NCI-H2196 treated with DMSO at 0.1 percent for 48 hours (cell line): ENCODE measurements around the gene ENKUR.
A peak's percentile ranks its signal among the peaks of the same experiment; 100 is the strongest.
"Not testable (repeated sequence)": the region's sequence is repeated elsewhere in the genome, so short reads cannot be mapped to it uniquely, and the experiment has no call there.

Source experiments
- DNase-seq: peaks from one replicate; lab custom pipeline; 2025; ENCODE audit not compliant: unreplicated experiment; lab: John Stamatoyannopoulos, UW

The ENKUR gene

GRCh38 chr10:24979685-24980084 lies 36.3 kb downstream of the ENKUR start:
- DNase-seq, result no peak

- no peak for DNase-seq
These were observed 41.0 kb downstream of the ENKUR start for GRCh38 chr10:24974976-24975375.

GRCh38 chr10:24973163-24973562 lies 42.8 kb downstream of the ENKUR start:
- no peak for DNase-seq

GRCh38 chr10:24971374-24971773 lies 44.6 kb downstream of the ENKUR start:
- DNase-seq, result no peak

- DNase-seq, result no peak
These were observed 46.1 kb downstream of the ENKUR start for GRCh38 chr10:24969841-24970281.

- not testable (repeated sequence) for DNase-seq
These were observed 47.0 kb downstream of the ENKUR start for GRCh38 chr10:24968951-24969350.

GRCh38 chr10:24968349-24968748 lies 47.6 kb downstream of the ENKUR start:
- DNase-seq, result no peak

GRCh38 chr10:24966962-24967481 lies 48.9 kb downstream of the ENKUR start:
- DNase-seq, result no peak

- no peak for DNase-seq
These were observed 50.9 kb downstream of the ENKUR start for GRCh38 chr10:24965051-24965450.

GRCh38 chr10:24963521-24964041 lies 52.4 kb downstream of the ENKUR start:
- DNase-seq, result no peak

GRCh38 chr10:24962995-24963394 lies 53.0 kb downstream of the ENKUR start:
- DNase-seq, result no peak

- DNase-seq, result no peak
These were observed 54.4 kb downstream of the ENKUR start for GRCh38 chr10:24961582-24961981.

- no peak for DNase-seq
These were observed 56.6 kb downstream of the ENKUR start for GRCh38 chr10:24959382-24959730.

- no peak for DNase-seq
These were observed 57.1 kb downstream of the ENKUR start for GRCh38 chr10:24958721-24959381.

GRCh38 chr10:24958091-24958720 lies 57.8 kb downstream of the ENKUR start:
- DNase-seq, result no peak

- DNase-seq, result not testable (repeated sequence)
These were observed 58.3 kb downstream of the ENKUR start for GRCh38 chr10:24957624-24958051.

- no peak for DNase-seq
These were observed 62.3 kb downstream of the ENKUR start for GRCh38 chr10:24953675-24954074.

- no peak for DNase-seq
These were observed 63.0 kb downstream of the ENKUR start for GRCh38 chr10:24952707-24953645.

- DNase-seq, result no peak
These were observed 63.7 kb downstream of the ENKUR start, which contains the start of gene PRTFDC1 for GRCh38 chr10:24952143-24952706. Gene PRTFDC1, minus strand, starts transcription at chr10:24952606. Its CDS starts 31 bp downstream, at chr10:24952575.

GRCh38 chr10:24951201-24952142 lies 64.5 kb downstream of the ENKUR start:
- peak; percentile 9 for DNase-seq
